ENCODE data around the gene PCDH10.
A peak's percentile ranks its signal among the peaks of the same experiment; 100 is the strongest.

DNA sequence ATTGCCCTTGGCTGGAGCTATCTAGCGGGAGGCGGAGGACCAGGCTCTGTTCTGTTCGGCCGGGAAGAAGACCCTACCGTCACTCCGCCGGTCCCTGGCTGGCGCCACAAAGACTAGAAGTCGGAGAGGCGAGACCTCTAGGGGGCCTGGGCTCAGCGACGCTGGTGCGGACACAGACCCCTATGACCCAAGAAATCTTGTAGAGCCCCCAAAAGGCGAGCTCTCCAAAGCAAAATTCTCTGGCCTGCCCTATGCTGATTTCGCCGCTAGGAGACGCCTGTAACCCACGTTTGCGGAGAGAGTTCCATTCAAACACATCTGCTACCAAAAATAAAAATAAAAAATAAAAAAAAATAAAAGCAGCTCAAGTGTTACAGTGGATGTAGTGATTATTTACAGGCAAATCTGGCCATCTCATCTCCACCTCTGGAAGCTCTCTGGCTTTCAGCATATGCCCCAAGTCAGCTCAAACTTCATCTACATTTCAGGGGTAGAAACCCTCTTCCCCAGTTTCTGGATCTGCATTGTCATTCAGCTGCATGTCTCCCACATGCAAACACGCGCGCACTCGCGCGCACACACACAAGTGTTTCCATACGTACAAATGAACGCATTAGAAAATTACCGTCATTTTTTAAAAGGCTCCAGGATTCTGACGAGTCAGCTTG, 2.4 kb upstream of the PCDH10 start:
- TF ChIP-seq POLR2A (IDR thresholded peaks at IDR 0.05), result no peak
- TF ChIP-seq, protein P1, sequence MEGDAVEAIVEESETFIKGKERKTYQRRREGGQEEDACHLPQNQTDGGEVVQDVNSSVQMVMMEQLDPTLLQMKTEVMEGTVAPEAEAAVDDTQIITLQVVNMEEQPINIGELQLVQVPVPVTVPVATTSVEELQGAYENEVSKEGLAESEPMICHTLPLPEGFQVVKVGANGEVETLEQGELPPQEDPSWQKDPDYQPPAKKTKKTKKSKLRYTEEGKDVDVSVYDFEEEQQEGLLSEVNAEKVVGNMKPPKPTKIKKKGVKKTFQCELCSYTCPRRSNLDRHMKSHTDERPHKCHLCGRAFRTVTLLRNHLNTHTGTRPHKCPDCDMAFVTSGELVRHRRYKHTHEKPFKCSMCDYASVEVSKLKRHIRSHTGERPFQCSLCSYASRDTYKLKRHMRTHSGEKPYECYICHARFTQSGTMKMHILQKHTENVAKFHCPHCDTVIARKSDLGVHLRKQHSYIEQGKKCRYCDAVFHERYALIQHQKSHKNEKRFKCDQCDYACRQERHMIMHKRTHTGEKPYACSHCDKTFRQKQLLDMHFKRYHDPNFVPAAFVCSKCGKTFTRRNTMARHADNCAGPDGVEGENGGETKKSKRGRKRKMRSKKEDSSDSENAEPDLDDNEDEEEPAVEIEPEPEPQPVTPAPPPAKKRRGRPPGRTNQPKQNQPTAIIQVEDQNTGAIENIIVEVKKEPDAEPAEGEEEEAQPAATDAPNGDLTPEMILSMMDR (IDR thresholded peaks at IDR 0.05), result peak; percentile 20 to 93 (median 69)

Data from thyroid gland (tissue), 4 donors.